Sigmoid colon (tissue), 4 donors: ENCODE results near the gene ST6GALNAC3.

Experiments used
- EP300 ChIP-seq, 4 donors: sonication (generic); formaldehyde crosslinking; IDR thresholded peaks; one replicate each; pipeline ENCODE4 v1.6.1; 2017; ENCODE audit warnings: antibody characterized with exemption in 4 of 4
- POLR2AphosphoS5 ChIP-seq, 4 donors: sonication (generic); formaldehyde crosslinking; IDR thresholded peaks; one replicate each; pipeline ENCODE4 v1.6.1; 2017; ENCODE audit warnings: antibody characterized with exemption in 4 of 4
- TF ChIP-seq, protein P1 (sequence below), 4 experiments: fragments of 450-650 bp in 3 of 4; fragments of 200-600 bp in 1 of 4; IDR thresholded peaks; one replicate each; pipeline ENCODE4 v1.5.1; 2016 to 2019; ENCODE audit warnings: antibody characterized with exemption in 4 of 4, mild to moderate bottlenecking in 3 of 4, moderate library complexity in 2 of 4

DNA sequence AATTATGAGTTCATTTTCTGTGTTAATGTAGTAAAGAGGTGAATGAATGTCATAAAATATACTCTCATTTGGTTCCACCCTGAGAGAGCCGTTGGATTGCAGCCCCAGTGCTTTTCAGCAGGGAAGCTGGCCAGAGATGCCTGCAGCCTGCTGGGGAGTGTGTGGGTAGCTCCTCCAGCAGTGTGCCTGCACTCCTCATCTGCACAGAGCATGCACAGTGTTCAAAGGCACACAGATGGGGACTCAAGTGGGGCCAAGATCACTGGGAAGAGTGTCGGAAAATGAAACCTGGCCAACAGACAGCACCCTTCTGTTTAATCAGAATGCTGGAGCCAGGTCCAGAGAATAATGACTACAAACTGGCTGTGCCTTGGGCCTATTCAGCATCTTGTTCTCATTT is 206.8 kb downstream of the ST6GALNAC3 start:
- TF ChIP-seq, protein P1, sequence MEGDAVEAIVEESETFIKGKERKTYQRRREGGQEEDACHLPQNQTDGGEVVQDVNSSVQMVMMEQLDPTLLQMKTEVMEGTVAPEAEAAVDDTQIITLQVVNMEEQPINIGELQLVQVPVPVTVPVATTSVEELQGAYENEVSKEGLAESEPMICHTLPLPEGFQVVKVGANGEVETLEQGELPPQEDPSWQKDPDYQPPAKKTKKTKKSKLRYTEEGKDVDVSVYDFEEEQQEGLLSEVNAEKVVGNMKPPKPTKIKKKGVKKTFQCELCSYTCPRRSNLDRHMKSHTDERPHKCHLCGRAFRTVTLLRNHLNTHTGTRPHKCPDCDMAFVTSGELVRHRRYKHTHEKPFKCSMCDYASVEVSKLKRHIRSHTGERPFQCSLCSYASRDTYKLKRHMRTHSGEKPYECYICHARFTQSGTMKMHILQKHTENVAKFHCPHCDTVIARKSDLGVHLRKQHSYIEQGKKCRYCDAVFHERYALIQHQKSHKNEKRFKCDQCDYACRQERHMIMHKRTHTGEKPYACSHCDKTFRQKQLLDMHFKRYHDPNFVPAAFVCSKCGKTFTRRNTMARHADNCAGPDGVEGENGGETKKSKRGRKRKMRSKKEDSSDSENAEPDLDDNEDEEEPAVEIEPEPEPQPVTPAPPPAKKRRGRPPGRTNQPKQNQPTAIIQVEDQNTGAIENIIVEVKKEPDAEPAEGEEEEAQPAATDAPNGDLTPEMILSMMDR (IDR thresholded peaks at IDR 0.05): no peak
- TF ChIP-seq EP300 (IDR thresholded peaks at IDR 0.05) (no peak), POLR2AphosphoS5 (IDR thresholded peaks at IDR 0.05) (no peak)
